SK-N-MC (cell line): ENCODE data around the gene ZSCAN5B.

Experiments
- EZH2 ChIP-seq: fragments of 200-600 bp; sonication (generic); IDR thresholded peaks from one replicate; pipeline ENCODE4 v1.6.1; 2017; ENCODE audit warnings: antibody characterized with exemption
- FOXP2 ChIP-seq: optimal IDR thresholded peaks from 2 replicates; pipeline ENCODE3; 2011; ENCODE audit warnings: mild to moderate bottlenecking, moderate library complexity; ENCODE audit not compliant: insufficient read depth; ENCODE audit errors: extremely low read length, control extremely low read depth
- POLR2AphosphoS5 ChIP-seq: IDR thresholded peaks from 2 replicates; pipeline ENCODE4 v1.6.1; 2012; ENCODE audit warnings: mild to moderate bottlenecking, low read depth, low read length, borderline replicate concordance

DNA sequence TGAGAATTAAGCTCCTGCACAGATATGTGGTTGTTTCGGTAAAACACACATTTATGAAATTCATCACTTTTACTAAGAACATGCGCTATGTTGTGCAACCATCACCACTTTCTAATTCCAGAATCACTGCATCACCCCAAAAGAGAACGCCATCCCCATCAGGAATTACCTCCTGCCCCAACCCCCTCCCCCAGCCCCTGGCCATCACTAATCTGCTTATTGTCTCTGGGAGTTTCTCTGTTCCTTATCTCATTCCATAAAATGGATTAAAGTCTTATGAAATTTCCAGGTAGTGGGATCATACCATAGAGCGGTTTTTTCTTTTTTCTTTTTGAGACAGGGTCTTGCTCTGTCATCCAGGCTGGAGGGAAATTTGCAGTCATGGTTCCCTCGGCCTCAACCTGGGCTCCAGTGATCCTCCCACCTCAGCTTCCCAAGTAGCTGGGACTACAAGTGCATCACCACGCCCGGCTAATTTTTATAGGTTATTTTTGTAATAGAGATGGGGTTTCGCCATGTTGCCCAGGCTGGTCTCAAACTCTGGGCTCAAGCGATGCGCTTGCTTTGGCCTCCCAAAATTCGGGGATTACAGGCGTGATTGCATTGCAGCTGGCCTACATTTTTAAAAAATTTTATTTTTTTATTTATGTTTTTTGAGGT, 3.5 kb downstream of the ZSCAN5B start:
- no peak for TF ChIP-seq EZH2
- TF ChIP-seq POLR2AphosphoS5 = no peak
- no peak for TF ChIP-seq FOXP2
